HS-27A (cell line): ENCODE results near the gene ZCCHC8.
"Not testable (repeated sequence)": the region's sequence is repeated elsewhere in the genome, so short reads cannot be mapped to it uniquely, and the experiment has no call there.

Source experiments
- DNase-seq: peaks from one replicate; pipeline ENCODE4 v3.0.0-alpha.2; 2012; ENCODE audit warnings: low read depth, missing footprints

The ZCCHC8 gene

DNA sequence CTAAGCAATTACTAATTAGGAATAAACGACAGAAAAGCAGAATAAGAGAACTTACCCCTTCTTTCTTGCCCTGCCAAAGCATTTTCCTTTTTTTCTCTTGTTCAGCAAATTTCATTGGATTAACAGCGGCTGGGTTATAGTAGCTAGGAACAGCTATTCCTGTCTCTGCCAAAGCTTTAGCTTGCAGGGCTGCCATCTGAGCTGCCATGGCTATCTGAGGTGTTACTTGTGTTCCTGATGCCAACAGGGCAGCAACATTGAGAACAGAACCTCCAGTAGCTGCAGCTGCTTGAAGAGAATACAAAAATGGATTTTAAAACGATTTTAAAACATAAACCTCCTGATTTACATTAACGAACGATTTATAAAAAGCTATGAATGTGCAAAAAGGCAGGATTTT is 7.4 kb upstream of the ZCCHC8 start:
- no peak for DNase-seq

DNA sequence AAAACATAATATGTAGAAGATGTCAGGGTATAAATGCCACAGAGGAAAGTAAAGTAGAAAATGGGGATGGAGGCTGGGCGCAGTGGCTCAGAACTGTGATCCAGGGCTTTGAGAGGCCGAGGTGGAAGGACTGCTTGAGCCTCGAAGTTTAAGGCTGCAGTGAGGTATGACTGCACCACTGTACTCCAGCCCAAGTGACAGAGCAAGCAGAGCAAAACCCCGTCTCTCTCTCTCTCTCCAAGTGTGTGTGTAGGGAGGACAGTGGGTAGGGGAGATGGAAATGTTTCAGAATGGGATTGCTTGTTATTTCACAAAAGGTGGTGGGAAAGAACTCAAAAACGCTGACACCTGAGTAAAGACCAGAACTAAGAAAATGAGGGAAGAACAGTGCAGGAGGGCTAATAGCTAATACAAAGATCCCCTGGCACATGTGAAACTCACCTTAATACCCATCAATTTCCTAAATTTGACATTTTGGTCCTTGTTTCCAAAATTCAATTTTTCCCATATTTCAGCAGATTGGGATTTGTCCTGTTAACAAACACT is 5.7 kb upstream of the ZCCHC8 start:
- no peak for DNase-seq

DNA sequence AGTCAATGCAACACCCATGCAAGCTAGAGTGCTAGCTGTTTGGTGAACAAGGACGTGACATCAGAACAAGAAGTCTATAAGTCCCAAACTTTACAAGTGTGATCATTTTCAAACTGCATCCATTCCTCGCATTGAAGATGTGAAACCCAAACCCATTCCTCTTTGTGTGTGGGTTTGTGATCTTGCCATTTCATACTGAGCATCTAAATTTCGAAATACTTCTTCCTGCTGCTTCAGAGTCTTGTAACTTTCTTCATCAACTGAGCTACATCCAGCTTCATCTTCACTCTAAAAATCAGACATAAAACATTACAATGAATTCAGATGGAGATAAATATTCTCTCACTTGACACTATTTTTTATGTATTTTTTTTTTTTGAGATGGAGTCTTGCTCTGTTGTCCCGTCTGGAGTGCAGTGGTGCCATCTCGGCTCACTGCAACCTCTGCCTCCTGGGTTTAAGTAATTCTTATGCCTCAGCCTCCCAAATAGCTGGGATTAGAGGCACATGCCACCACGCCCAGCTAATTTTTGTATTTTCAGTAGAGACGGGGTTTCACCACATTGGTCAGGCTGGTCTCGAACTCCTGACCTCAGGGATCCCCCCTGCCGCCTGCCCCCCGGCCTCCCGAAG is 4.8 kb upstream of the ZCCHC8 start:
- no peak for DNase-seq

GRCh38 chr12:122503783-122504590 is 3.3 kb upstream of the ZCCHC8 start:
- no peak for DNase-seq

DNA sequence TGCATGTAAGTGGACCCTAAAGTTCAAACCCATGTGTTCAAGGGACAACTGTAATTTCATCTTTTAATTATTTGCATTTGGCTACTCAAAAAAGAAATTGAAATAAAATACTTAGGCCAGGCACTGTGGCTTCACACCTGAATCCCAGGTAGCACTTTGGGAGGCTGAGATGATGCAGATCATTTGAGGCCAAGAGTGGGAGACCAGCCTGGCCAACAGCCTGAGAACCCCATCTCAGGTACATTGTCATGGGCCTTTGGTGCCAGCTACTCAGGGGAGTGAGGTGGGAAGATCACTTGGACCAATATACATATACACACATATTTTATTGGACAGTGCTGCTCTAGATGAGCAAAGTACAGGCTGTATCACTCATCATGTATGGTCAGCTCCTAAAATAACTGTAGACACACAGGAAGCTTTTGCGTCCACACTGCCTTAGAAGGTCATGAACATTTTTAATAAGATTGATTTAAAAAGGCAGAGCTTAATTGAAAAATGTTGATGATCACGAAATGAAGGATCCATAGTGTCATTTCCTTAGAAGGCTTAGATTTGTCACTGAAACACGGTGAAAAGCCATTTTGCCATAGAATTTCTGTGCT is 2.5 kb upstream of the ZCCHC8 start:
- DNase-seq, result no peak

- no peak for DNase-seq
Measured at GRCh38 chr12:122501489-122501989, 807 bp upstream of the ZCCHC8 start.

- DNase-seq, result peak; percentile 47
Measured at GRCh38 chr12:122499991-122500684, 594 bp downstream of the ZCCHC8 start.

- DNase-seq, result no peak
Measured at GRCh38 chr12:122495258-122495657, 5.5 kb downstream of the ZCCHC8 start.

GRCh38 chr12:122493222-122493621 is 7.5 kb downstream of the ZCCHC8 start:
- DNase-seq, result not testable (repeated sequence)

- DNase-seq, result no peak
Measured at GRCh38 chr12:122491991-122492390, 8.7 kb downstream of the ZCCHC8 start.

- no peak for DNase-seq
Measured at GRCh38 chr12:122489038-122489437, 11.7 kb downstream of the ZCCHC8 start.

DNA sequence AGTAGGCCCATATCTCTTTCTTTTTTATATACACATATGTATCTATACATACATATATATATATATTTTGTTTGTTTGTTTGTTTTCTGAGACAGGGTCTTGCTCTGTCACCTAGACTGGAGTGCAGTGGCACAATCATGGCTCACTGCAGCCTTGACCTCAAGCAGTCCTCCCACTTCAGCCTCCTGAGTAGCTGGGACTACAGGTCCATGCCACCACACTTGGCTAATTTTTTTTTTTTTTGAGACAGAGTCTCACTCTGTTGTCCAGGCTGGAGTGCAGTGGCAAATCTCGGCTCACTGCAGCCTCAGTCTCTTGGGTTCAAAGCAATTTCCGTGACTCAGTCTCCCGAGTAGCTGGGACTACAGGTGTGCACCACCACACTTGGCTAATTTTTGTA is 12.9 kb downstream of the ZCCHC8 start:
- not testable (repeated sequence) for DNase-seq

GRCh38 chr12:122486805-122487426 is 13.8 kb downstream of the ZCCHC8 start:
- no peak for DNase-seq

GRCh38 chr12:122486360-122486759 is 14.4 kb downstream of the ZCCHC8 start:
- DNase-seq, result not testable (repeated sequence)

DNA sequence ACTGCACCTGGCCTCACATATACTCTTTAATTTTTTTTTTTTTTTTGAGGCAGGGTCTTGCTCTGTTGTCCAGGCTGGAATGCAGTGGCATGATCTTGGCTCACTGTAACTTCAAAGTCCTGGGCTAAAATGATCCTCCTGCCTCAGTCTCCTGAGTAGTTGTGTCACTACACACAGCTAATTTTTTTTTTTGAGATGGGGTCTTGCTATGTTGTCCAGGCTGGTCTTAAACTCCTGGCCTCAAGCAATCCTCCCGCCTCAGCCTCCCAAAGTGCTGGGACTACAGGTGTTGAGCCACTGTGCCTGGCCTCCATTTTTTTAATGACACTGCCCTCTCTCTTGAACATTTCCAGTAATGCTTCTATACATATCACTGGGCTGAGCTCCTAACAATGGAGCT is 16.3 kb downstream of the ZCCHC8 start:
- not testable (repeated sequence) for DNase-seq

- DNase-seq, result no peak
Measured at GRCh38 chr12:122483969-122484368, 16.8 kb downstream of the ZCCHC8 start.

- DNase-seq, result no peak
Measured at GRCh38 chr12:122481861-122482260, 18.9 kb downstream of the ZCCHC8 start.

- DNase-seq, result no peak
Measured at GRCh38 chr12:122480753-122481152, 20.0 kb downstream of the ZCCHC8 start.

GRCh38 chr12:122474324-122474716 is 26.4 kb downstream of the ZCCHC8 start:
- DNase-seq, result no peak

DNA sequence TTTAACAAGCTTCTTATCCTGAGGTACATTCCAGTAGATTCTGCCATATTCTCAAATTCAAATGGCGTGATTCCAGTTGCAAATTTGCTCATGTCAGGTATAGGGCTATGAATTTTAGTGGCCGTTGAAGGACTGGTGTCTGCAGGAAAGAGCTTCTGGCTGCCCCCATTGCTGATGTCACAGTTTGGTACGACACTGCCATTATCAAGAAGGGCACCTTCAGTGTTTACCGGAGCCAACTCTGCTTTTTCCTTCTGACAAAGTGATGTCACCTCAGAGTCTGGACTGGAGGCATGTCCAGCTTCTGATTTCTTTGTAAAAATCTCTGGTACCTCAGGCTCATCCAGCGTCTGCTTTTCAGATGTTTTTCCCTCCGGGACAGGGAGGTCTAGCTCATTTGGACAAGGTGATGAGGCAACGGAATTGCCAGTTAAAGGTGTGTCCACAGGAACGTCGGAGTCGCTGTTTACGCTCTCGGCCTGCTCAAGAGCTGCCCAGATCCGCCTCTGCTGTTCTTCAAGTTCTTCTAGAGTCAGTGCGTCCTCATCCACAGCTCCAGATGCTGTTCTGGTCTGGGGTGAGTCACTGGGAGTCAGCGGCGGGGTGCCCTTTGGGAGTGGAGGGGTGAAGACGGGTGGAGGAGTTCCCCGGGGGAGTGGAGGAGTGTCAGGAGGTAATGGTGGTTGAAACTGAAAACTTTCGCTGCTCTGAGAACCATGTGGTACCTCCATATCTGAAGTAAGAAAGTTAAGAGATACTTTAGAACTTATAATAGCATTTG is 27.0 kb downstream of the ZCCHC8 start:
- no peak for DNase-seq
